ENCODE data around the gene TTLL8.

DNA sequence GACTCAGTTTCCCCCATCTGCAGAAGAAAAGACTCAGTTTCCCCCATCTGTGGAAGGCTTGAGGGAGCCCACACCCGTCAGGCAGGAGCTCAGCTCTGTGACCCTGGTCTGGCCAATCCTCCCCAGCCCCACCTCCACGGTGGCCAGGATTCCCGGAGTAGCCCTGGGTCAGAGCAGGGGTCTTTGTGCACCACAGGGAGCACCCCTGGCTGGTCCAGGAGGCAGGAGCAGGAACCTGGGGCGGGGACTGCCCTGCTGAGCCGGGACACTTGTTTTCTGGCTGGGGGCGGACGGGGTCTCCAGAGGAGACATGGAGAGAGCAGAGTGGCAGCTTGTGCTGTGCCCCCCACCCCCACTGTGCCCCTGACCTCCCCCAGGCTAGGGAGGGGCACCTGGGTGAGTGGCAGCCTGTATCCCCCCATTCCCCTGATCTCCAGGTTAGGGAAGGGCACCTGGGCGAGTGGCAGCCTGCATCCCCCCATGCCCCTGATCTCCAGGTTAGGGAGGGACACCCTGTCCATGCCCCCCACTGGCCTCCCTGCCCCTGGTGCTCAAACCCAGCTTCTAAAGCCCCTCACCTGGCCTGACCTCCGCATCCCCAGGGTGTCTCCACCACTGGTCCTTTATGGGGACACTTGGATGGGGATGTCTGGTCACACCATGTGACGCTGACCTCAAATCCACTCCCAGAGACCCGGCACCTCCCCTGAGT is 64.3 kb downstream of the TTLL8 start:
- TF ChIP-seq, protein P1, sequence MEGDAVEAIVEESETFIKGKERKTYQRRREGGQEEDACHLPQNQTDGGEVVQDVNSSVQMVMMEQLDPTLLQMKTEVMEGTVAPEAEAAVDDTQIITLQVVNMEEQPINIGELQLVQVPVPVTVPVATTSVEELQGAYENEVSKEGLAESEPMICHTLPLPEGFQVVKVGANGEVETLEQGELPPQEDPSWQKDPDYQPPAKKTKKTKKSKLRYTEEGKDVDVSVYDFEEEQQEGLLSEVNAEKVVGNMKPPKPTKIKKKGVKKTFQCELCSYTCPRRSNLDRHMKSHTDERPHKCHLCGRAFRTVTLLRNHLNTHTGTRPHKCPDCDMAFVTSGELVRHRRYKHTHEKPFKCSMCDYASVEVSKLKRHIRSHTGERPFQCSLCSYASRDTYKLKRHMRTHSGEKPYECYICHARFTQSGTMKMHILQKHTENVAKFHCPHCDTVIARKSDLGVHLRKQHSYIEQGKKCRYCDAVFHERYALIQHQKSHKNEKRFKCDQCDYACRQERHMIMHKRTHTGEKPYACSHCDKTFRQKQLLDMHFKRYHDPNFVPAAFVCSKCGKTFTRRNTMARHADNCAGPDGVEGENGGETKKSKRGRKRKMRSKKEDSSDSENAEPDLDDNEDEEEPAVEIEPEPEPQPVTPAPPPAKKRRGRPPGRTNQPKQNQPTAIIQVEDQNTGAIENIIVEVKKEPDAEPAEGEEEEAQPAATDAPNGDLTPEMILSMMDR (IDR thresholded peaks at IDR 0.05), result peak in 2 of 12 donors; percentile 4 to 10
- TF ChIP-seq POLR2A (IDR thresholded peaks at IDR 0.05), result no peak

Data from heart left ventricle (tissue), 13 donors.